K562 (cell line): ENCODE results near the gene HIP1R. TPM values are rescaled to one million over a fixed set of nuclear protein-coding genes. Genes with fewer than 3 reads are reported as not detected.

Experiments used
- ATAC-seq: fragments of 200-7000 bp; cut with Tn5 transposase; 3 replicates; pipeline ENCODE4 v1.9.1; 2020; ENCODE audit warnings: moderate library complexity
- BruUV-seq: library from RNA; stranded (reverse); fragments of 400-500 nt; replicated peaks from 2 replicates; lab custom pipeline; 2021; lab: Mats Ljungman, UMichigan
- CTCF ChIA-PET: fragments of 300-600 bp; formaldehyde crosslinking; extraction: SDS; loops from one replicate; lab custom pipeline; 2021; ENCODE audit warnings: low intra/inter-chr PET ratio; lab: Yijun Ruan, JAX
- POLR2A ChIA-PET: fragments of 300-600, 350-650 bp; sonication (Branson Sonifier 250); formaldehyde crosslinking; extraction: SDS; loops from one replicate; lab custom pipeline; 2021; ENCODE audit warnings: antibody characterized with exemption, inconsistent platforms; lab: Yijun Ruan, JAX
- DNase-seq, 4 experiments: peaks; one replicate each; pipeline versions ENCODE4 v3.0.0 to v3.0.0-alpha.2; 2011 to 2018; ENCODE audit warnings: low spot score in 3 of 4, mixed read lengths in 3 of 4; ENCODE audit errors: extremely low read depth in 1 of 4
- FAIRE-seq: peaks from 2 replicates; lab custom pipeline; 2011; peaks lifted over from hg19 to GRCh38; lab: Jason Lieb, UNC
- H2AFZ ChIP-seq: 2 replicates; pipeline ENCODE4 v1.6.0; 2011; ENCODE audit warnings: low read depth, low read length, control low read depth, inconsistent platforms
- H3K27ac ChIP-seq: fragments of 200-600 bp; 3 replicates; pipeline ENCODE4 v1.8.0; 2011; ENCODE audit warnings: low read depth, mild to moderate bottlenecking, control low read depth, inconsistent platforms, low read length, moderate library complexity, mixed read lengths; ENCODE audit errors: extremely low read depth
- H3K27me3 ChIP-seq, 2 experiments: fragments of 300-600 bp in 1 of 2; 2 replicates in 1 of 2; 3 replicates in 1 of 2; pipeline versions ENCODE4 v1.6.0 to v1.8.0; 2011; ENCODE audit warnings: inconsistent platforms in 2 of 2, low read length in 2 of 2, mild to moderate bottlenecking in 1 of 2, mixed read lengths in 1 of 2, moderate library complexity in 1 of 2; ENCODE audit not compliant: control insufficient read depth in 2 of 2, insufficient read depth in 2 of 2
- H3K36me3 ChIP-seq: fragments of 300-600 bp; 3 replicates; pipeline ENCODE4 v1.8.0; 2011; ENCODE audit warnings: mild to moderate bottlenecking, low read length, inconsistent platforms; ENCODE audit not compliant: control insufficient read depth, insufficient read depth
- H3K4me1 ChIP-seq, 2 experiments: fragments of 200-600 bp in 1 of 2; replicated peaks in 1 of 2; 2 replicates in 1 of 2; 3 replicates in 1 of 2; pipeline versions ENCODE4 v1.5.1 to v1.8.0; 2011; ENCODE audit warnings: inconsistent platforms in 2 of 2, low read length in 2 of 2, mild to moderate bottlenecking in 1 of 2, mixed read lengths in 1 of 2, moderate library complexity in 1 of 2; ENCODE audit not compliant: control insufficient read depth in 2 of 2, insufficient read depth in 2 of 2
- H3K4me2 ChIP-seq: 2 replicates; pipeline ENCODE4 v1.6.1; 2011; ENCODE audit warnings: low read length, control low read depth, inconsistent platforms, mixed read lengths; ENCODE audit not compliant: insufficient read depth
- H3K4me3 ChIP-seq: fragments of 200-600 bp; sonication (generic), shearing (Covaris generic); 2 replicates; pipeline ENCODE4 v1.5.1; 2016; ENCODE audit warnings: control low read depth, inconsistent platforms
- H3K79me2 ChIP-seq: fragments of 200-600 bp; 3 replicates; pipeline ENCODE4 v1.8.0; 2011; ENCODE audit warnings: low read length, inconsistent platforms; ENCODE audit not compliant: control insufficient read depth, insufficient read depth
- H3K9ac ChIP-seq, 2 experiments: 2 replicates each; pipeline versions ENCODE4 v1.6.0 to v1.6.1; 2011; ENCODE audit warnings: low read depth in 2 of 2, low read length in 2 of 2, control low read depth in 1 of 2, inconsistent platforms in 1 of 2, mild to moderate bottlenecking in 1 of 2, mixed read lengths in 1 of 2; ENCODE audit not compliant: insufficient read depth in 1 of 2
- H3K9me1 ChIP-seq: one replicate; pipeline ENCODE4 v1.6.0; 2011; ENCODE audit warnings: inconsistent platforms, mild to moderate bottlenecking, low read length, moderate library complexity; ENCODE audit not compliant: control insufficient read depth, insufficient read depth
- H3K9me3 ChIP-seq: replicated peaks from 2 replicates; pipeline ENCODE4 v1.5.1; 2011; ENCODE audit warnings: low read depth, low read length, inconsistent platforms; ENCODE audit not compliant: control insufficient read depth, insufficient read depth
- H4K20me1 ChIP-seq: replicated peaks from 2 replicates; pipeline ENCODE4 v1.6.1; 2011; ENCODE audit warnings: low read length, inconsistent platforms, mixed read lengths; ENCODE audit not compliant: control insufficient read depth, insufficient read depth
- BHLHE40 ChIP-seq: IDR thresholded peaks from 2 replicates; pipeline ENCODE4 v1.6.1; 2011; ENCODE audit warnings: low read length, improper control_type of control experiment
- EGR1 ChIP-seq: fragments of 450-650 bp; conservative IDR thresholded peaks from 2 replicates; pipeline ENCODE4 v1.6.1; 2017; ENCODE audit warnings: mild to moderate bottlenecking
- FOSL1 ChIP-seq: fragments of 200-800 bp; sonication (Bioruptor generic); conservative IDR thresholded peaks from 2 replicates; pipeline ENCODE4 v1.6.1; 2016; ENCODE audit warnings: missing genetic modification characterization, missing compliant biosample characterization
- HSF4 ChIP-seq: fragments of 250-450 bp; sonication (Bioruptor Pico); IDR thresholded peaks from 2 replicates; pipeline ENCODE4 v2.1.2; 2022; ENCODE audit warnings: mild to moderate bottlenecking, moderate library complexity, borderline replicate concordance
- NCOA2 ChIP-seq, 2 experiments: fragments of 450-650 bp; IDR thresholded peaks; 2 replicates each; pipeline ENCODE4 v1.6.1; 2018; ENCODE audit warnings: mild to moderate bottlenecking in 2 of 2, moderate library complexity in 1 of 2; ENCODE audit not compliant: partially characterized antibody in 2 of 2
- NFXL1 ChIP-seq: fragments of 450-650 bp; formaldehyde crosslinking; IDR thresholded peaks from 2 replicates; pipeline ENCODE4 v1.4.0; 2021; ENCODE audit warnings: mild to moderate bottlenecking
- NR0B1 ChIP-seq: fragments of 450-650 bp; IDR thresholded peaks from one replicate; pipeline ENCODE4 v1.6.1; 2018; ENCODE audit warnings: mild to moderate bottlenecking, moderate library complexity; ENCODE audit not compliant: partially characterized antibody
- TFE3 ChIP-seq: fragments of 450-650 bp; formaldehyde crosslinking; IDR thresholded peaks from 2 replicates; pipeline ENCODE4 v1.4.0; 2020; ENCODE audit warnings: mild to moderate bottlenecking, mixed read lengths
- WGBS: fragments of 100-300 bp; shearing (Covaris generic); methylation state at CpG from one replicate; pipeline ENCODE4 v1.1.6; 2016; ENCODE audit warnings: low coverage, mixed read lengths; ENCODE audit not compliant: insufficient coverage; ENCODE audit errors: missing lambda C conversion rate; 5-methylcytosine and 5-hydroxymethylcytosine counted together
- in situ Hi-C: fragments of 300-500 bp; cut with MboI; formaldehyde crosslinking; loops from 4 replicates; pipeline ENCODE4 v1.15.0; 2018; ENCODE audit warnings: inconsistent platforms, mixed read lengths
- intact Hi-C: fragments of 100-400 bp; cut with micrococcal nuclease; formaldehyde crosslinking; loops from 2 replicates; pipeline ENCODE4 v1.14.2; 2022
- polyA plus RNA-seq, 8 experiments: library from polyadenylated mRNA; depleted of rRNA in 4 of 8; stranded (reverse) in 5 of 8; unstranded in 3 of 8; fragments of >200 nt; fragmentation: Nextera tagmentation in 2 of 8; fragmentation: Illumina TruSeq in 1 of 8; extraction: Ambion mirVana in 2 of 8; extraction: Trizol in 1 of 8; gene quantifications; 2 replicates each; pipeline versions ENCODE4 v1.2.1 to v1.2.3, GENCODE V29; 2011 to 2014; ENCODE audit warnings: inconsistent platforms in 1 of 8, missing spikeins in 1 of 8
- total RNA-seq, 7 experiments: library from RNA; depleted of rRNA in 6 of 7; stranded (reverse); fragments of >200 nt in 6 of 7; fragmentation: Illumina TruSeq in 2 of 7; extraction: Trizol in 2 of 7; gene quantifications; 2 replicates each; pipeline versions ENCODE4 v1.2.1 to v1.2.3, GENCODE V29; 2011 to 2021; ENCODE audit warnings: low replicate concordance in 1 of 7

The HIP1R gene
- total and polyA plus RNA-seq, 9 of the 15 experiments (the other 6 are each of a cell fraction or from before 2014, with no cell fraction given) = 0.15 to 31.0 (median 14.2) TPM

DNA sequence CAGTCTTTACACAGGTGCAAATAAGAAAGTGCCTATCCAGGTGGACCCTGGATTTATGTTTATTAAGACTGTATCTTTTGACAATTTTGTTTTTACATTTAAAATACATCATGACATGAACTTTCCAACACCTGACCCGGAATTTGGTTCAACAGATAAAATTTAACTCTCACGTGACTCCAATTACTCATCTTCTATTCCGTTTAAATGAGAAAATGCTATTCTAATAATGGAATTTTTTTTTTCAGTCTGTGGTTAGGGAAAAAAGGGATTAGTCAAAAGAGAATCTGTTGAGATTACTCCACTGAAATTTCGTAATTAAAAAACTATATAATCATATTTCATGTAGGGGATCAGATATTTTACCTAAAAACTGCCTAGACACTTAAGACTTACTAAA, 49.6 kb downstream of the HIP1R start:
- Histone ChIP-seq H3K9ac (no peak overlapping the region), H3K4me2 (no peak overlapping the region), H3K9me1 (no peaks in the 10 kb centered on the region), H3K36me3 (peaks cover 25% of the 10 kb centered on the region; the same call in 2 of the 3 replicates), H3K4me3 (no peak overlapping the region), H3K79me2 (peaks cover 96% of the 10 kb centered on the region), H2AFZ (no peak overlapping the region), H3K27me3 (no peaks in the 10 kb centered on the region), H3K9me3 (no peaks in the 10 kb centered on the region), H3K4me1 (peaks cover 34 to 54% of the 10 kb centered on the region in 2 experiments), H3K27ac (peak overlapping the region; percentile 27; the same call in 1 of the 3 replicates), H4K20me1 (peaks cover 53% of the 10 kb centered on the region)
- in situ Hi-C loops (no loop called here), intact Hi-C loops (loop anchor here (5.0 to 10.0 kb wide), 2 partner anchors 67 to 350 kb away; partner anchors contain the start of genes MPHOSPH9 and MTRFR)
- WGBS = 25% methylated on average over 4 of the region's 4 CpGs
- ATAC-seq (no peak), DNase-seq (no peak), FAIRE-seq (no peak)
- ChIA-PET POLR2A (interaction anchor here (0.6 to 0.7 kb wide), 2 partner anchors 151 to 174 kb away, joined by 3 read pairs; no protein-coding TSS in a partner anchor), CTCF (interaction anchor here (0.7 kb wide), 1 partner anchor 595 kb away, joined by 3 read pairs; no protein-coding TSS in a partner anchor)
- BruUV-seq = no TSS peak
- peak; percentile 75 for TF ChIP-seq TFE3
- no peak for TF ChIP-seq HSF4 (CRISPR knock-in tag)
- TF ChIP-seq NR0B1 = no peak
- TF ChIP-seq NCOA2 (IDR thresholded peaks at IDR 0.05; ENCODE audit: partially characterized antibody in 2 of 2) = peak in 1 of 2 experiments; percentile 13
- TF ChIP-seq BHLHE40 = peak; percentile 51; the same call in 1 of the 2 replicates
- peak; percentile 60 for TF ChIP-seq FOSL1
- TF ChIP-seq NFXL1 (CRISPR knock-in tag) = no peak
- no peak for TF ChIP-seq EGR1
